Common myeloid progenitor, CD34-positive (primary cell): ENCODE measurements around the gene TSPYL2.
A peak's percentile ranks its signal among the peaks of the same experiment; 100 is the strongest.

ENCODE experiments used
- CTCF ChIA-PET: fragments of 350-600 bp; sonication (Branson Sonifier 250); formaldehyde crosslinking; loops from one replicate; lab custom pipeline; 2021; ENCODE audit warnings: antibody characterized with exemption; lab: Charles Lee
- POLR2A ChIA-PET: fragments of 350-600 bp; sonication (Branson Sonifier 250); formaldehyde crosslinking; loops from one replicate; lab custom pipeline; 2021; ENCODE audit warnings: antibody characterized with exemption; lab: Charles Lee
- DNase-seq, 3 donors: peaks; one replicate each; pipeline versions ENCODE4 v3.0.0 to v3.0.0-alpha.2; 2013
- H3K27ac ChIP-seq, 2 experiments: 1 replicate in 1 of 2; 2 replicates in 1 of 2; pipeline ENCODE4 v1.7.0; 2013; ENCODE audit warnings: inconsistent platforms in 2 of 2, low read length in 2 of 2, mild to moderate bottlenecking in 2 of 2, low read depth in 1 of 2, moderate library complexity in 1 of 2; ENCODE audit not compliant: severe bottlenecking in 2 of 2, insufficient read depth in 1 of 2, poor library complexity in 1 of 2
- H3K27me3 ChIP-seq, 5 experiments: replicated peaks in 2 of 5; 1 replicate in 3 of 5; 2 replicates in 2 of 5; pipeline versions ENCODE4 v1.6.1 to v1.7.0; 2013; ENCODE audit warnings: low read length in 4 of 5, mild to moderate bottlenecking in 2 of 5, moderate library complexity in 2 of 5, inconsistent platforms in 1 of 5; ENCODE audit not compliant: insufficient read depth in 5 of 5, control insufficient read depth in 4 of 5
- H3K36me3 ChIP-seq, 4 experiments: 1 replicate in 2 of 4; 2 replicates in 2 of 4; pipeline versions ENCODE4 v1.6.1 to v1.7.0; 2013; ENCODE audit warnings: low read length in 3 of 4, control low read depth in 1 of 4, mild to moderate bottlenecking in 1 of 4; ENCODE audit not compliant: control insufficient read depth in 4 of 4, insufficient read depth in 4 of 4
- H3K4me1 ChIP-seq, 4 experiments: 1 replicate in 3 of 4; 2 replicates in 1 of 4; pipeline versions ENCODE4 v1.6.1 to v1.7.1; 2013; ENCODE audit warnings: low read length in 3 of 4, mild to moderate bottlenecking in 3 of 4, control low read depth in 1 of 4, inconsistent platforms in 1 of 4, moderate library complexity in 1 of 4; ENCODE audit not compliant: control insufficient read depth in 4 of 4, insufficient read depth in 4 of 4; ENCODE audit errors: control extremely low read depth in 1 of 4
- H3K4me3 ChIP-seq, 7 experiments: 1 replicate in 4 of 7; 2 replicates in 3 of 7; pipeline versions ENCODE4 v1.5.1 to v1.7.0; 2013; ENCODE audit warnings: mild to moderate bottlenecking in 7 of 7, low read length in 6 of 7, moderate library complexity in 6 of 7, inconsistent platforms in 2 of 7, low read depth in 2 of 7, control low read depth in 1 of 7; ENCODE audit not compliant: insufficient read depth in 4 of 7, control insufficient read depth in 1 of 7; ENCODE audit errors: extremely low read depth in 1 of 7
- H3K9me3 ChIP-seq, 5 experiments: 1 replicate in 4 of 5; 2 replicates in 1 of 5; pipeline versions ENCODE4 v1.6.1 to v1.7.1; 2013; ENCODE audit warnings: low read length in 4 of 5, mild to moderate bottlenecking in 2 of 5, inconsistent platforms in 1 of 5, low read depth in 1 of 5, moderate library complexity in 1 of 5; ENCODE audit not compliant: control insufficient read depth in 4 of 5, insufficient read depth in 2 of 5; ENCODE audit errors: control extremely low read depth in 1 of 5
- WGBS: methylation state at CpG from one replicate; pipeline ENCODE4 v1.1.5; 2013; ENCODE audit not compliant: insufficient coverage; 5-methylcytosine and 5-hydroxymethylcytosine counted together

Gene TSPYL2

GRCh38 chrX:53071604-53072417 lies 10.4 kb upstream of the TSPYL2 start:
- Histone ChIP-seq H3K4me3 (peak overlapping the region; percentile 9 to 91 (median 71)), H3K27ac (peak overlapping the region in 1 of 2 experiments; percentile 61), H3K9me3 (no peaks in the 10 kb centered on the region), H3K27me3 (peaks cover 0 to 20% (median 0%) of the 10 kb centered on the region in 5 experiments), H3K4me1 (peaks cover 0 to 10% (median 5%) of the 10 kb centered on the region in 4 experiments), H3K36me3 (no peaks in the 10 kb centered on the region)
- ChIA-PET CTCF (interaction anchor here (0.7 to 4.6 kb wide), 7 partner anchors 8 to 122 kb away, joined by 3 to 52 read pairs (median 3); no protein-coding TSS in a partner anchor), POLR2A (interaction anchor here (0.9 to 2.9 kb wide), 3 partner anchors 10 to 16 kb away, joined by 4 to 15 read pairs (median 7); partner anchors contain the start of gene TSPYL2)
- peak; percentile 71 to 86 (median 85) for DNase-seq
- WGBS: 4% methylated on average over 20 of the region's 31 CpGs

- Histone ChIP-seq H3K27ac (peak overlapping the region in 1 of 2 experiments; percentile 61), H3K36me3 (no peaks in the 10 kb centered on the region), H3K27me3 (peaks cover 0 to 24% (median 0%) of the 10 kb centered on the region in 5 experiments), H3K4me1 (peaks cover 0 to 10% (median 5%) of the 10 kb centered on the region in 4 experiments), H3K9me3 (no peaks in the 10 kb centered on the region), H3K4me3 (peak overlapping the region in 5 of 7 experiments; percentile 19 to 91 (median 74))
- ChIA-PET POLR2A (interaction anchor here (2.0 to 2.9 kb wide), 2 partner anchors 9 to 15 kb away, joined by 7 to 15 read pairs; partner anchors contain the start of gene TSPYL2), CTCF (interaction anchor here (0.7 to 4.6 kb wide), 7 partner anchors 9 to 121 kb away, joined by 3 to 52 read pairs (median 3); no protein-coding TSS in a partner anchor)
- 87% methylated on average over 6 of the region's 9 CpGs for WGBS
- no peak for DNase-seq
These were observed 9.6 kb upstream of the TSPYL2 start for GRCh38 chrX:53072418-53073114.

- DNase-seq: no peak
- Histone ChIP-seq H3K27me3 (peaks cover 0 to 27% (median 0%) of the 10 kb centered on the region in 5 experiments), H3K27ac (no peak overlapping the region), H3K36me3 (no peaks in the 10 kb centered on the region), H3K4me1 (peaks cover 0 to 10% (median 5%) of the 10 kb centered on the region in 4 experiments), H3K9me3 (no peaks in the 10 kb centered on the region), H3K4me3 (no peak overlapping the region)
- ChIA-PET POLR2A (interaction anchor here (2.0 to 2.9 kb wide), 2 partner anchors 9 to 15 kb away, joined by 7 to 15 read pairs; partner anchors contain the start of gene TSPYL2), CTCF (interaction anchor here (1.2 to 4.6 kb wide), 2 partner anchors 16 to 21 kb away, joined by 3 to 52 read pairs; no protein-coding TSS in a partner anchor)
- WGBS: 86% methylated on average over 5 of the region's 6 CpGs
These were observed 9.0 kb upstream of the TSPYL2 start for GRCh38 chrX:53073115-53073586.

GRCh38 chrX:53075011-53075410 lies 7.2 kb upstream of the TSPYL2 start:
- POLR2A ChIA-PET: no interaction called here
- 90% methylated on average over 6 of the region's 7 CpGs for WGBS
- CTCF ChIA-PET: no interaction called here

GRCh38 chrX:53076671-53077070 lies 5.5 kb upstream of the TSPYL2 start:
- Histone ChIP-seq H3K27me3 (peaks cover 0 to 26% (median 0%) of the 10 kb centered on the region in 5 experiments), H3K9me3 (no peaks in the 10 kb centered on the region), H3K4me3 (no peak overlapping the region), H3K4me1 (peaks cover 0 to 9% (median 6%) of the 10 kb centered on the region in 4 experiments), H3K36me3 (no peaks in the 10 kb centered on the region), H3K27ac (no peak overlapping the region)
- no peak for DNase-seq
- 93% methylated on average over 21 of the region's 21 CpGs for WGBS
- CTCF ChIA-PET: interaction anchor here (1.2 kb wide), 1 partner anchor 13 kb away, joined by 3 read pairs; no protein-coding TSS in a partner anchor
- POLR2A ChIA-PET: no interaction called here

More at GRCh38 chrX:53075011-53075410, 7.2 kb upstream of the TSPYL2 start:
- Histone ChIP-seq H3K9me3 (no peaks in the 10 kb centered on the region), H3K27me3 (peaks cover 0 to 27% (median 0%) of the 10 kb centered on the region in 5 experiments), H3K27ac (no peak overlapping the region), H3K4me3 (no peak overlapping the region), H3K36me3 (no peaks in the 10 kb centered on the region), H3K4me1 (peaks cover 0 to 10% (median 5%) of the 10 kb centered on the region in 4 experiments)
- peak in 2 of 3 donors; percentile 48 to 67 for DNase-seq

- WGBS: 97% methylated on average over 21 of the region's 27 CpGs
- H3K9me3 ChIP-seq: no peaks in the 10 kb centered on the region
- no peak for DNase-seq
- H3K27me3 ChIP-seq: peaks cover 0 to 22% (median 0%) of the 10 kb centered on the region in 5 experiments
- CTCF ChIA-PET: interaction anchor here (1.2 kb wide), 1 partner anchor 9 kb away, joined by 3 read pairs; no protein-coding TSS in a partner anchor
- H3K4me3 ChIP-seq: no peak overlapping the region
- POLR2A ChIA-PET: interaction anchor here (0.7 kb wide), 1 partner anchor 10 kb away, joined by 4 read pairs; no protein-coding TSS in a partner anchor
- H3K27ac ChIP-seq: no peak overlapping the region
- no peaks in the 10 kb centered on the region for H3K36me3 ChIP-seq
- peaks cover 0 to 8% (median 1%) of the 10 kb centered on the region in 4 experiments for H3K4me1 ChIP-seq
These were observed 4.7 kb upstream of the TSPYL2 start for GRCh38 chrX:53077207-53078197.
